Esophagus muscularis mucosa (tissue), 4 donors: ENCODE results near the gene MYBPC1. TPM values are rescaled to one million over a fixed set of nuclear protein-coding genes. Genes with fewer than 3 reads are reported as not detected.
"Not testable (repeated sequence)": the region's sequence is repeated elsewhere in the genome, so short reads cannot be mapped to it uniquely, and the experiment has no call there.

Source experiments
- DNase-seq: peaks from one replicate; pipeline ENCODE4 v3.0.0-alpha.2; 2017; ENCODE audit errors: extremely low spot score
- H3K27ac ChIP-seq, 4 donors: fragments of 200-600 bp; sonication (generic); replicated peaks in 1 of 4; 1 replicate in 3 of 4; 2 replicates in 1 of 4; pipeline ENCODE4 v1.5.1; 2016 to 2019; ENCODE audit warnings: mild to moderate bottlenecking in 1 of 4
- H3K27me3 ChIP-seq, 4 donors: fragments of 200-600 bp; sonication (generic); one replicate each; pipeline versions ENCODE4 v1.5.1 to v1.6.0; 2016 to 2019
- H3K36me3 ChIP-seq, 4 donors: fragments of 200-600 bp; sonication (generic); one replicate each; pipeline ENCODE4 v1.5.1; 2016 to 2019
- H3K4me1 ChIP-seq, 4 donors: fragments of 200-600 bp; sonication (generic); one replicate each; pipeline ENCODE4 v1.5.1; 2016 to 2019
- H3K4me3 ChIP-seq, 4 donors: fragments of 200-600 bp; sonication (generic); 1 replicate in 2 of 4; 2 replicates in 2 of 4; pipeline ENCODE4 v1.5.1; 2016 to 2019; ENCODE audit warnings: mild to moderate bottlenecking in 4 of 4, moderate library complexity in 1 of 4
- H3K9me3 ChIP-seq, 4 donors: fragments of 200-600 bp; sonication (generic); 1 replicate in 3 of 4; 2 replicates in 1 of 4; pipeline ENCODE4 v1.5.1; 2016 to 2019
- CTCF ChIP-seq, 3 experiments: fragments of 200-600 bp in 2 of 3; fragments of 450-650 bp in 1 of 3; sonication (generic) in 2 of 3; IDR thresholded peaks; one replicate each; pipeline ENCODE4 v1.5.1; 2017 to 2019; ENCODE audit warnings: antibody characterized with exemption in 3 of 3, mild to moderate bottlenecking in 2 of 3, moderate library complexity in 1 of 3
- EP300 ChIP-seq: sonication (generic); formaldehyde crosslinking; IDR thresholded peaks from one replicate; pipeline ENCODE4 v1.6.1; 2017; ENCODE audit warnings: antibody characterized with exemption
- POLR2A ChIP-seq: fragments of 450-650 bp; IDR thresholded peaks from one replicate; pipeline ENCODE4 v1.6.1; 2017; ENCODE audit warnings: antibody characterized with exemption, moderate library complexity, mild to moderate bottlenecking, low read depth
- POLR2AphosphoS5 ChIP-seq, 2 donors: sonication (generic); formaldehyde crosslinking; IDR thresholded peaks; one replicate each; pipeline ENCODE4 v1.6.1; 2017; ENCODE audit warnings: antibody characterized with exemption in 2 of 2
- WGBS: methylation state at CpG from one replicate; pipeline ENCODE4 v1.1.5; 2018; 5-methylcytosine and 5-hydroxymethylcytosine counted together
- intact Hi-C: fragments of 100-400 bp; cut with DNase I; formaldehyde crosslinking; loops from one replicate; pipeline ENCODE4 v1.15.1; 2023
- total RNA-seq, 4 donors: library from RNA; depleted of rRNA; stranded (reverse); fragments of >200 nt; gene quantifications; one replicate each; pipeline versions ENCODE4 v1.1.0 to v1.2.1, GENCODE V29; 2016

The MYBPC1 gene
- total RNA-seq, 4 donors from 2014 or later = 0.13 to 0.17 TPM; not detected in 2

- no peak overlapping the region for H3K4me3 ChIP-seq
- no peak for DNase-seq
- intact Hi-C loops = no loop called here
- 100% methylated on average over 1 of the region's 1 CpG for WGBS
- H3K36me3 ChIP-seq = no peaks in the 10 kb centered on the region
- H3K9me3 ChIP-seq = no peaks in the 10 kb centered on the region
- no peak overlapping the region for H3K27ac ChIP-seq
- no peaks in the 10 kb centered on the region for H3K4me1 ChIP-seq
- no peaks in the 10 kb centered on the region for H3K27me3 ChIP-seq
- TF ChIP-seq POLR2A = no peak
- TF ChIP-seq POLR2AphosphoS5 (IDR thresholded peaks at IDR 0.05) = no peak
- TF ChIP-seq EP300 = no peak
- no peak for TF ChIP-seq CTCF (IDR thresholded peaks at IDR 0.05)
Observed at GRCh38 chr12:101654442-101654841, 59.7 kb downstream of the MYBPC1 start.

DNA sequence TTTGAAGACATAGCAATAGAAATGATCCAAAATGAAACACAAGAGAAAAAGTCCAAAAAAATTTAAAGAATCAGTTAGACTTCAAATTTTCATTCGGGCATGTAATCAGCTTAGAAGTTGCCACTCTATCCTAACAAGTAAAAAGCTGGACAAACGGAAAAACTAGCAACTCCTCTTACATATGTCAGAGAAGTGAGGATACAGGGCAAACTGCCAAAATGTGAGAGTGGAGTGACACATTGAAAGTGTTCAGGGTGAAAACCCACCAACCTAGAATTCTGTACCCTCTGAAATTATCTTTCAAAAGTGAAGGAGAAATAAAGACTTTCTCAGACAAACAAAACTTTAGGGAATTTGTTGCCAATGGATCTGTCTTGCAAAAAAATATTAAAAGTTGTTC lies 60.6 kb downstream of the MYBPC1 start:
- no peak for TF ChIP-seq CTCF (IDR thresholded peaks at IDR 0.05)
- no peak for TF ChIP-seq EP300
- no peak for TF ChIP-seq POLR2AphosphoS5 (IDR thresholded peaks at IDR 0.05)
- TF ChIP-seq POLR2A = no peak
- intact Hi-C loops = no loop called here
- WGBS = 70% methylated on average over 2 of the region's 2 CpGs

GRCh38 chr12:101660662-101661061 lies 65.9 kb downstream of the MYBPC1 start:
- DNase-seq, H3K4me1 ChIP-seq, H3K4me3 ChIP-seq, H3K27me3 ChIP-seq, H3K36me3 ChIP-seq, H3K9me3 ChIP-seq, H3K27ac ChIP-seq, intact Hi-C loops: not testable (repeated sequence)
- WGBS = 78% methylated on average over 2 of the region's 2 CpGs

More for the DNA sequence above, 60.6 kb downstream of the MYBPC1 start:
- DNase-seq = no peak
- H3K4me3 ChIP-seq = no peak overlapping the region
- H3K27me3 ChIP-seq = no peaks in the 10 kb centered on the region
- no peak overlapping the region for H3K27ac ChIP-seq
- no peaks in the 10 kb centered on the region for H3K36me3 ChIP-seq
- no peaks in the 10 kb centered on the region for H3K9me3 ChIP-seq
- H3K4me1 ChIP-seq = no peaks in the 10 kb centered on the region

GRCh38 chr12:101663298-101663697 lies 68.5 kb downstream of the MYBPC1 start:
- Histone ChIP-seq H3K27ac (no peak overlapping the region), H3K27me3 (peaks cover 0 to 8% (median 0%) of the 10 kb centered on the region in 4 donors), H3K9me3 (no peaks in the 10 kb centered on the region), H3K4me3 (no peak overlapping the region), H3K4me1 (no peaks in the 10 kb centered on the region), H3K36me3 (no peaks in the 10 kb centered on the region)
- WGBS = 75% methylated on average over 6 of the region's 6 CpGs
- intact Hi-C loops = no loop called here
- no peak for TF ChIP-seq CTCF (IDR thresholded peaks at IDR 0.05)
- no peak for TF ChIP-seq POLR2A
- no peak for TF ChIP-seq EP300
- TF ChIP-seq POLR2AphosphoS5 (IDR thresholded peaks at IDR 0.05) = no peak
- DNase-seq = no peak

DNA sequence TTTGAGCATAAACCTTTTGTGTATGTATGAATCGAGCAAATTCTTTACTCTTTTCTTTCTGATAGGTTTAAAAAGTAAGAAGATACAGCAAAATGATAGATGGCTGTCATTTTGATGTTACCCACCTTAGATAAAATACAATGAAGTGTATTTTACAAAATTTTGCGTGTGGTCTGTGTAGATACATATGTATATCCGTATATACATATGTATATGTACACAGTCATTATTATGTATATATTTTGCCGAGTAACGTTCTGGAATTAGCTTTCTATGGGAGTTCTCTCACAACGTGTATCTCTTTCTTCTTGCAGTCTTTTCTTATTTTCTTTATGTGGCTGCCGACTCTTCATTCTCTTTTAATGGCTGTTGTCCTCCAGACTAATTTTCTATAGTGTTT lies 70.2 kb downstream of the MYBPC1 start:
- TF ChIP-seq CTCF (IDR thresholded peaks at IDR 0.05) = no peak
- no peak for TF ChIP-seq POLR2AphosphoS5 (IDR thresholded peaks at IDR 0.05)
- no peak for TF ChIP-seq EP300
- TF ChIP-seq POLR2A = no peak
- Histone ChIP-seq H3K27ac (no peak overlapping the region), H3K27me3 (peaks cover 0 to 8% (median 0%) of the 10 kb centered on the region in 4 donors), H3K4me3 (no peak overlapping the region), H3K36me3 (no peaks in the 10 kb centered on the region), H3K4me1 (peaks cover 0 to 4% (median 0%) of the 10 kb centered on the region in 4 donors), H3K9me3 (no peaks in the 10 kb centered on the region)
- WGBS = 66% methylated on average over 7 of the region's 7 CpGs
- no peak for DNase-seq
- intact Hi-C loops = no loop called here
